HEK293T (cell line): ENCODE results near the gene HIPK3.

ENCODE experiments used
- BHLHE40 ChIP-seq: fragments of 450-650 bp; IDR thresholded peaks from 2 replicates; pipeline ENCODE4 v1.6.1; 2016; ENCODE audit warnings: mild to moderate bottlenecking, moderate library complexity, borderline replicate concordance
- ELF4 ChIP-seq: fragments of 450-650 bp; IDR thresholded peaks from 2 replicates; pipeline ENCODE4 v1.6.1; 2017; ENCODE audit warnings: antibody characterized with exemption
- FOXA1 ChIP-seq: fragments of 450-650 bp; IDR thresholded peaks from 2 replicates; pipeline ENCODE4 v1.6.1; 2016; ENCODE audit warnings: mild to moderate bottlenecking
- FOXM1 ChIP-seq: fragments of 450-650 bp; IDR thresholded peaks from 2 replicates; pipeline ENCODE4 v1.6.1; 2017; ENCODE audit warnings: mild to moderate bottlenecking, borderline replicate concordance
- NFRKB ChIP-seq: fragments of 450-650 bp; IDR thresholded peaks from 2 replicates; pipeline ENCODE4 v1.6.1; 2016; ENCODE audit warnings: mild to moderate bottlenecking, moderate library complexity
- SP1 ChIP-seq: fragments of 450-650 bp; IDR thresholded peaks from 2 replicates; pipeline ENCODE4 v1.6.1; 2017
- SUZ12 ChIP-seq: fragments of 450-650 bp; IDR thresholded peaks from 2 replicates; pipeline ENCODE4 v1.6.1; 2016; ENCODE audit warnings: mild to moderate bottlenecking
- TARDBP ChIP-seq: fragments of 450-650 bp; IDR thresholded peaks from 2 replicates; pipeline ENCODE4 v1.6.1; 2016
- ZNF384 ChIP-seq: fragments of 450-650 bp; IDR thresholded peaks from 2 replicates; pipeline ENCODE4 v1.6.1; 2016

DNA sequence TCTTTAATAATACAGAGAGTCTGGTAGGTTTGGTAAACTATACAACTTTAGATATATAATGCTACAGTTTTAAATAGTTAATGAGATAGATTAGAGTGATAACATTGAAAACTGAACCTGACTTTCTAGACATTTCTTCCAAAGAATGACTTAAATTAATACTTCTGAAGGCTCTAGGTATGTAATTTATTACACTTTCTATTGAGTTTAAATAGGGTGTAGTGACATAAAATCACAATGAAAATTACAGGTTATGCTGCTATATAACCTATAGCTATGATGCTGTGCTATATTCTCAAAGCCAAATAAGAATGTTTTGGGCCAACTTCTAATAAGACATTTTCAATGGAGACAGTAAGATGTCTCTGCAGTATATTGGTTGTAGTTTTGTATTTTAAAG lies 7.7 kb downstream of the HIPK3 start:
- TF ChIP-seq ELF4 = no peak
- no peak for TF ChIP-seq SUZ12
- no peak for TF ChIP-seq NFRKB
- TF ChIP-seq BHLHE40 = no peak
- no peak for TF ChIP-seq TARDBP
- TF ChIP-seq ZNF384 = no peak
- no peak for TF ChIP-seq SP1
- no peak for TF ChIP-seq FOXM1
- no peak for TF ChIP-seq FOXA1
